B cell (primary cell): ENCODE data around the gene SLC45A3. TPM values are rescaled to one million over a fixed set of nuclear protein-coding genes. Genes with fewer than 3 reads are reported as not detected.
A peak's percentile ranks its signal among the peaks of the same experiment; 100 is the strongest.

ENCODE experiments used
- ATAC-seq: fragments of 200-7000 bp; cut with Tn5 transposase; one replicate; pipeline ENCODE4 v1.10.0; 2021; ENCODE audit warnings: low read depth, mild to moderate bottlenecking, moderate number of reproducible peaks, moderate library complexity
- CTCF ChIA-PET: fragments of 350-600 bp; sonication (Branson Sonifier 250); formaldehyde crosslinking; loops from one replicate; lab custom pipeline; 2021; ENCODE audit warnings: antibody characterized with exemption, inconsistent platforms; lab: Charles Lee
- POLR2A ChIA-PET: fragments of 350-600 bp; sonication (Branson Sonifier 250); formaldehyde crosslinking; loops from one replicate; lab custom pipeline; 2021; ENCODE audit warnings: antibody characterized with exemption; lab: Charles Lee
- DNase-seq: peaks from one replicate; pipeline ENCODE4 v3.0.0; 2013
- H2AFZ ChIP-seq: 2 replicates; pipeline ENCODE4 v1.6.1; 2012; ENCODE audit warnings: mild to moderate bottlenecking, low read depth, low read length; ENCODE audit not compliant: insufficient read depth, poor library complexity, severe bottlenecking
- H3K27ac ChIP-seq, 2 donors: 1 replicate in 1 of 2; 2 replicates in 1 of 2; pipeline ENCODE4 v1.5.1; 2012 to 2013; ENCODE audit warnings: low read length in 2 of 2, mild to moderate bottlenecking in 2 of 2, moderate library complexity in 1 of 2
- H3K27me3 ChIP-seq, 4 experiments: fragments of 200-600 bp in 1 of 4; sonication (generic) in 1 of 4; replicated peaks in 1 of 4; 1 replicate in 2 of 4; 2 replicates in 2 of 4; pipeline versions ENCODE4 v1.6.1 to v1.7.0; 2013 to 2016; ENCODE audit warnings: low read length in 3 of 4, mild to moderate bottlenecking in 2 of 4, mixed read lengths in 1 of 4, moderate library complexity in 1 of 4; ENCODE audit not compliant: insufficient read depth in 4 of 4, control insufficient read depth in 3 of 4; ENCODE audit errors: control extremely low read depth in 1 of 4
- H3K36me3 ChIP-seq, 2 experiments: replicated peaks in 1 of 2; 1 replicate in 1 of 2; 2 replicates in 1 of 2; pipeline versions ENCODE4 v1.6.1 to v1.7.1; 2013; ENCODE audit warnings: low read length in 1 of 2; ENCODE audit not compliant: insufficient read depth in 2 of 2, control insufficient read depth in 1 of 2; ENCODE audit errors: control extremely low read depth in 1 of 2, extremely low read depth in 1 of 2
- H3K4me1 ChIP-seq, 2 donors: fragments of 200-600 bp in 1 of 2; sonication (generic) in 1 of 2; 1 replicate in 1 of 2; 2 replicates in 1 of 2; pipeline versions ENCODE4 v1.5.1 to v1.6.1; 2013 to 2017; ENCODE audit warnings: low read length in 2 of 2; ENCODE audit not compliant: control insufficient read depth in 2 of 2, insufficient read depth in 2 of 2
- H3K4me2 ChIP-seq: replicated peaks from 2 replicates; pipeline ENCODE3; 2012; ENCODE audit warnings: mild to moderate bottlenecking, low read depth, low read length; ENCODE audit not compliant: poor library complexity, severe bottlenecking
- H3K4me3 ChIP-seq, 5 experiments: fragments of 200-600 bp in 1 of 5; sonication (generic) in 1 of 5; 1 replicate in 3 of 5; 2 replicates in 2 of 5; pipeline versions ENCODE4 v1.5.1 to v1.7.0; 2011 to 2016; ENCODE audit warnings: low read length in 4 of 5, mild to moderate bottlenecking in 4 of 5, low read depth in 2 of 5, control low read depth in 1 of 5, moderate library complexity in 1 of 5; ENCODE audit not compliant: insufficient read depth in 1 of 5; ENCODE audit errors: control extremely low read depth in 1 of 5, extremely low read depth in 1 of 5
- H3K79me2 ChIP-seq: fragments of 200-600 bp; sonication (generic); one replicate; pipeline ENCODE4 v1.6.0; 2016; ENCODE audit warnings: low read length; ENCODE audit not compliant: control insufficient read depth, insufficient read depth
- H3K9ac ChIP-seq: fragments of 200-600 bp; sonication (generic); 2 replicates; pipeline ENCODE4 v1.6.1; 2017; ENCODE audit warnings: mild to moderate bottlenecking, low read length, moderate library complexity
- H3K9me3 ChIP-seq, 3 donors: one replicate each; pipeline versions ENCODE4 v1.6.1 to v1.7.1; 2013; ENCODE audit warnings: low read length in 2 of 3; ENCODE audit not compliant: control insufficient read depth in 2 of 3, insufficient read depth in 1 of 3; ENCODE audit errors: control extremely low read depth in 1 of 3
- H4K20me1 ChIP-seq: 2 replicates; pipeline ENCODE4 v1.6.0; 2012; ENCODE audit warnings: mild to moderate bottlenecking, low read length; ENCODE audit not compliant: insufficient read depth, control insufficient read depth, poor library complexity, severe bottlenecking
- H3K27ac Mint-ChIP-seq: one replicate; pipeline ENCODE4 v1.8.0; 2021; ENCODE audit warnings: mixed read lengths
- H3K27me3 Mint-ChIP-seq: one replicate; pipeline ENCODE4 v1.8.0; 2021; ENCODE audit warnings: mixed read lengths
- H3K4me1 Mint-ChIP-seq: one replicate; pipeline ENCODE4 v1.8.0; 2021; ENCODE audit warnings: mixed read lengths
- H3K4me3 Mint-ChIP-seq: one replicate; pipeline ENCODE4 v1.8.0; 2021; ENCODE audit warnings: mixed read lengths
- H3K9me3 Mint-ChIP-seq: one replicate; pipeline ENCODE4 v1.8.0; 2022; ENCODE audit warnings: mixed read lengths; ENCODE audit not compliant: insufficient read depth
- CTCF ChIP-seq: fragments of 200-600 bp; IDR thresholded peaks from one replicate; pipeline ENCODE4 v1.8.0; 2022; ENCODE audit warnings: antibody characterized with exemption, mild to moderate bottlenecking
- EZH2 ChIP-seq: IDR thresholded peaks from 2 replicates; pipeline ENCODE4 v1.6.1; 2012; ENCODE audit warnings: borderline replicate concordance, low read depth, mild to moderate bottlenecking, moderate library complexity, low read length; ENCODE audit not compliant: insufficient read depth, poor library complexity, severe bottlenecking
- WGBS: methylation state at CpG from one replicate; pipeline ENCODE4 v1.1.5; 2013; ENCODE audit warnings: missing lambda C conversion rate; ENCODE audit not compliant: insufficient coverage; 5-methylcytosine and 5-hydroxymethylcytosine counted together
- intact Hi-C: fragments of 100-400 bp; cut with micrococcal nuclease; formaldehyde crosslinking; loops from one replicate; pipeline ENCODE4 v1.10.0; 2022
- polyA plus RNA-seq: library from polyadenylated mRNA; depleted of rRNA; stranded (reverse); fragments of >200 nt; gene quantifications from 2 replicates; pipeline ENCODE4 v1.2.3, GENCODE V29; 2012
- total RNA-seq, 2 donors: library from RNA; stranded (reverse); fragments of 120-200 nt in 1 of 2; gene quantifications; 1 replicate in 1 of 2; 2 replicates in 1 of 2; pipeline versions ENCODE4 v1.2.3 to v1.2.4, GENCODE V29; 2013 to 2022

SLC45A3 gene
- total and polyA plus RNA-seq, 2 donors (not counting 1 experiment from before 2014, with no cell fraction given), result 5.0 to 23.9 TPM

- TF ChIP-seq EZH2 (no peak), CTCF (no peak)
- no peaks in the 10 kb centered on the region for H4K20me1 ChIP-seq
- 100% methylated on average over 5 of the region's 13 CpGs for WGBS
- H3K27ac Mint-ChIP-seq, result peak overlapping the region; percentile 50
- ATAC-seq, result no peak
- H3K27me3 ChIP-seq, result no peaks in the 10 kb centered on the region
- H3K79me2 ChIP-seq, result peaks cover 71% of the 10 kb centered on the region
- peaks cover 70 to 74% of the 10 kb centered on the region in 2 donors for H3K4me1 ChIP-seq
- H3K4me3 Mint-ChIP-seq, result no peak overlapping the region
- intact Hi-C loops, result no loop called here
- H3K36me3 ChIP-seq, result no peaks in the 10 kb centered on the region
- DNase-seq, result no peak
- no peaks in the 10 kb centered on the region for H3K9me3 Mint-ChIP-seq
- no peaks in the 10 kb centered on the region for H3K9me3 ChIP-seq
- peak overlapping the region in 1 of 5 experiments; percentile 47 for H3K4me3 ChIP-seq
- POLR2A ChIA-PET, result no interaction called here
- H3K4me1 Mint-ChIP-seq, result peaks cover 63% of the 10 kb centered on the region
- H3K9ac ChIP-seq, result peak overlapping the region; percentile 54
- H3K27ac ChIP-seq, result peak overlapping the region; percentile 89 to 93
- CTCF ChIA-PET, result interaction anchor here (0.8 to 23.2 kb wide), 5 partner anchors 9 to 76 kb away, joined by 3 to 943 read pairs (median 124); partner anchors contain the start of gene SLC45A3
- no peak overlapping the region for H2AFZ ChIP-seq
- H3K27me3 Mint-ChIP-seq, result no peaks in the 10 kb centered on the region
- peak overlapping the region; percentile 83 for H3K4me2 ChIP-seq
Measured at GRCh38 chr1:205670611-205671430, 9.5 kb downstream of the SLC45A3 start.

GRCh38 chr1:205670150-205670446, 10.2 kb downstream of the SLC45A3 start:
- peaks cover 77 to 80% of the 10 kb centered on the region in 2 donors for H3K4me1 ChIP-seq
- H3K27me3 ChIP-seq, result no peaks in the 10 kb centered on the region
- peak overlapping the region; percentile 83 for H3K4me2 ChIP-seq
- H3K9me3 ChIP-seq, result no peaks in the 10 kb centered on the region
- 76% methylated on average over 5 of the region's 5 CpGs for WGBS
- H3K9me3 Mint-ChIP-seq, result no peaks in the 10 kb centered on the region
- H3K27me3 Mint-ChIP-seq, result no peaks in the 10 kb centered on the region
- no peaks in the 10 kb centered on the region for H4K20me1 ChIP-seq
- ATAC-seq (no peak), DNase-seq (no peak)
- H2AFZ ChIP-seq, result peak overlapping the region; percentile 32
- peak overlapping the region in 4 of 5 experiments; percentile 4 to 47 (median 36) for H3K4me3 ChIP-seq
- intact Hi-C loops, result no loop called here
- H3K36me3 ChIP-seq, result no peaks in the 10 kb centered on the region
- POLR2A ChIA-PET, result interaction anchor here (0.8 to 1.7 kb wide), 2 partner anchors 10 to 41 kb away, joined by 3 to 9 read pairs; partner anchors contain the start of gene SLC45A3
- H3K27ac Mint-ChIP-seq, result peak overlapping the region; percentile 88
- CTCF ChIA-PET, result interaction anchor here (1.2 to 23.2 kb wide), 6 partner anchors 8 to 307 kb away, joined by 3 to 943 read pairs (median 72); partner anchors contain the start of gene SLC45A3
- H3K9ac ChIP-seq, result peak overlapping the region; percentile 54
- H3K4me3 Mint-ChIP-seq, result peak overlapping the region; percentile 74
- H3K79me2 ChIP-seq, result peaks cover 63% of the 10 kb centered on the region
- TF ChIP-seq CTCF (no peak), EZH2 (no peak)
- peaks cover 68% of the 10 kb centered on the region for H3K4me1 Mint-ChIP-seq
- peak overlapping the region; percentile 89 to 93 for H3K27ac ChIP-seq
